Measurements from ENCODE around the gene TNF.
"Not testable (repeated sequence)": the region's sequence is repeated elsewhere in the genome, so short reads cannot be mapped to it uniquely, and the experiment has no call there.

Gene TNF

GRCh38 chr6:31545291-31545690, 30.1 kb upstream of the TNF start:
- no peak for DNase-seq

GRCh38 chr6:31546339-31546957, 28.9 kb upstream of the TNF start, which contains the start of gene ATP6V1G2:
Gene ATP6V1G2, minus strand, starts transcription at chr6:31546608. Its CDS starts 49 bp downstream, at chr6:31546559.
- DNase-seq: peak; percentile 87 to 95 (median 89)

GRCh38 chr6:31546958-31547726, 28.2 kb upstream of the TNF start, which contains the start of gene NFKBIL1:
Gene NFKBIL1, plus strand, starts transcription at chr6:31547608. Its CDS starts 87 bp downstream, at chr6:31547695.
- DNase-seq: peak; percentile 89 to 97 (median 96)

- no peak for DNase-seq
These were observed 27.4 kb upstream of the TNF start for GRCh38 chr6:31547727-31548543.

- no peak for DNase-seq
These were observed 26.9 kb upstream of the TNF start for GRCh38 chr6:31548544-31548873.

- not testable (repeated sequence) for DNase-seq
These were observed 24.0 kb upstream of the TNF start for GRCh38 chr6:31551371-31551770.

GRCh38 chr6:31556307-31556706, 19.1 kb upstream of the TNF start:
- no peak for DNase-seq

- DNase-seq: no peak
These were observed 17.7 kb upstream of the TNF start for GRCh38 chr6:31557443-31558317.

GRCh38 chr6:31558318-31558625, 17.1 kb upstream of the TNF start:
- no peak for DNase-seq

GRCh38 chr6:31558631-31559500, 16.5 kb upstream of the TNF start:
- no peak for DNase-seq

- no peak for DNase-seq
These were observed 15.8 kb upstream of the TNF start for GRCh38 chr6:31559606-31559957.

GRCh38 chr6:31559958-31560696, 15.2 kb upstream of the TNF start:
- no peak for DNase-seq

- no peak for DNase-seq
These were observed 14.7 kb upstream of the TNF start for GRCh38 chr6:31560697-31561058.

GRCh38 chr6:31567531-31568370, 7.6 kb upstream of the TNF start:
- DNase-seq: no peak

GRCh38 chr6:31568537-31568961, 6.8 kb upstream of the TNF start:
- no peak for DNase-seq

- no peak for DNase-seq
These were observed 5.4 kb upstream of the TNF start for GRCh38 chr6:31569861-31570536.

GRCh38 chr6:31572041-31572911, 3.1 kb upstream of the TNF start, which contains the start of gene LTA:
Gene LTA, plus strand, starts transcription at chr6:31572289. Its CDS starts 454 bp downstream, at chr6:31572743.
- DNase-seq: no peak
